ENCODE results near the gene CFAP410. TPM values are rescaled to one million over a fixed set of nuclear protein-coding genes. Genes with fewer than 3 reads are reported as not detected.

The CFAP410 gene
- total RNA-seq, 4 donors from 2014 or later = 23.8 to 44.8 (median 26.0) TPM

GRCh38 chr21:44324106-44324853, 14.9 kb downstream of the CFAP410 start:
- Histone ChIP-seq H3K4me1 (no peaks in the 10 kb centered on the region), H3K27ac (no peak overlapping the region), H3K4me3 (no peak overlapping the region), H3K9me3 (no peaks in the 10 kb centered on the region), H3K27me3 (no peaks in the 10 kb centered on the region), H3K36me3 (no peaks in the 10 kb centered on the region)
- intact Hi-C loops (cut with DNase I; ENCODE audit: low total_unique reads) = no loop called here
- TF ChIP-seq CTCF (IDR thresholded peaks at IDR 0.05) = no peak
- no peak for TF ChIP-seq POLR2A (IDR thresholded peaks at IDR 0.05)
- no peak for DNase-seq

- no peak overlapping the region for H3K27ac ChIP-seq
- no peak overlapping the region for H3K4me3 ChIP-seq
- no peak for TF ChIP-seq CTCF (IDR thresholded peaks at IDR 0.05)
- no peak for TF ChIP-seq POLR2A (IDR thresholded peaks at IDR 0.05)
- H3K9me3 ChIP-seq = no peaks in the 10 kb centered on the region
- no peaks in the 10 kb centered on the region for H3K36me3 ChIP-seq
- no peak for DNase-seq
- H3K27me3 ChIP-seq = no peaks in the 10 kb centered on the region
- intact Hi-C loops (cut with DNase I; ENCODE audit: low total_unique reads) = no loop called here
- H3K4me1 ChIP-seq = no peaks in the 10 kb centered on the region
Observed at GRCh38 chr21:44323591-44323990, 15.6 kb downstream of the CFAP410 start.

- no peaks in the 10 kb centered on the region for H3K36me3 ChIP-seq
Observed at GRCh38 chr21:44322621-44323325, 16.4 kb downstream of the CFAP410 start.

GRCh38 chr21:44321846-44322450, 17.2 kb downstream of the CFAP410 start:
- H3K4me1 ChIP-seq = no peaks in the 10 kb centered on the region
- TF ChIP-seq CTCF (IDR thresholded peaks at IDR 0.05) (no peak), POLR2A (IDR thresholded peaks at IDR 0.05) (no peak)
- H3K36me3 ChIP-seq = no peaks in the 10 kb centered on the region
- no peaks in the 10 kb centered on the region for H3K27me3 ChIP-seq
- no peak overlapping the region for H3K4me3 ChIP-seq
- H3K9me3 ChIP-seq = no peaks in the 10 kb centered on the region
- DNase-seq = no peak
- intact Hi-C loops (cut with DNase I; ENCODE audit: low total_unique reads) = no loop called here
- H3K27ac ChIP-seq = no peak overlapping the region

More at GRCh38 chr21:44322621-44323325, 16.4 kb downstream of the CFAP410 start:
- DNase-seq = no peak
- Histone ChIP-seq H3K4me1 (no peaks in the 10 kb centered on the region), H3K4me3 (no peak overlapping the region), H3K27me3 (no peaks in the 10 kb centered on the region), H3K27ac (no peak overlapping the region), H3K9me3 (no peaks in the 10 kb centered on the region)
- TF ChIP-seq POLR2A (IDR thresholded peaks at IDR 0.05) = no peak
- no peak for TF ChIP-seq CTCF (IDR thresholded peaks at IDR 0.05)
- intact Hi-C loops (cut with DNase I; ENCODE audit: low total_unique reads) = no loop called here

GRCh38 chr21:44320847-44321246, 18.3 kb downstream of the CFAP410 start:
- H3K9me3 ChIP-seq = no peaks in the 10 kb centered on the region
- H3K4me3 ChIP-seq = no peak overlapping the region
- H3K4me1 ChIP-seq = no peaks in the 10 kb centered on the region
- TF ChIP-seq POLR2A (IDR thresholded peaks at IDR 0.05) = no peak
- TF ChIP-seq CTCF (IDR thresholded peaks at IDR 0.05) = no peak
- intact Hi-C loops (cut with DNase I; ENCODE audit: low total_unique reads) = no loop called here
- H3K27me3 ChIP-seq = no peaks in the 10 kb centered on the region
- H3K27ac ChIP-seq = no peak overlapping the region
- H3K36me3 ChIP-seq = no peaks in the 10 kb centered on the region
- DNase-seq = no peak

All from uterus (tissue), 4 donors.